PC-3 (cell line): ENCODE data around the gene GPC5. TPM values are rescaled to one million over a fixed set of nuclear protein-coding genes. Genes with fewer than 3 reads are reported as not detected.

ENCODE experiments used
- ATAC-seq: fragments of 200-7000 bp; cut with Tn5 transposase; 2 replicates; pipeline ENCODE4 v1.9.1; 2020; ENCODE audit warnings: mild to moderate bottlenecking, moderate library complexity
- BruUV-seq: library from RNA; stranded (reverse); fragments of 400-500 nt; replicated peaks from 2 replicates; lab custom pipeline; 2021; lab: Mats Ljungman, UMichigan
- CTCF ChIA-PET: fragments of 300-600 bp; sonication (Branson Sonifier 250); formaldehyde crosslinking; loops from one replicate; lab custom pipeline; 2022; ENCODE audit warnings: antibody characterized with exemption; lab: Charles Lee
- POLR2A ChIA-PET: fragments of 300-600 bp; sonication (Branson Sonifier 250); formaldehyde crosslinking; loops from one replicate; lab custom pipeline; 2022; ENCODE audit warnings: antibody characterized with exemption; ENCODE audit not compliant: unreplicated experiment; lab: Charles Lee
- DNase-seq: peaks from one replicate; pipeline ENCODE4 v3.0.0-alpha.2; 2015
- H2AFZ ChIP-seq: fragments of 300-600 bp; sonication (generic); 2 replicates; pipeline ENCODE4 v1.6.0; 2016; ENCODE audit warnings: antibody characterized with exemption, low read length
- H3F3A ChIP-seq: fragments of 300-600 bp; sonication (generic); one replicate; pipeline ENCODE4 v1.6.0; 2017; ENCODE audit warnings: antibody characterized with exemption, low read length, control low read depth, mild to moderate bottlenecking; ENCODE audit not compliant: unreplicated experiment
- H3K27ac ChIP-seq: fragments of 300-600 bp; sonication (generic); 2 replicates; pipeline ENCODE4 v1.5.1; 2016; ENCODE audit warnings: mild to moderate bottlenecking, low read length
- H3K27me3 ChIP-seq: fragments of 300-600 bp; sonication (generic); 2 replicates; pipeline ENCODE4 v1.6.1; 2016; ENCODE audit warnings: low read length, mixed read lengths
- H3K36me3 ChIP-seq: fragments of 300-600 bp; sonication (generic); 2 replicates; pipeline ENCODE4 v1.6.1; 2016; ENCODE audit warnings: low read depth, mixed run types, low read length, mixed read lengths
- H3K4me1 ChIP-seq: fragments of 300-600 bp; sonication (generic); 2 replicates; pipeline ENCODE4 v1.5.1; 2016; ENCODE audit warnings: low read length; ENCODE audit not compliant: insufficient read depth
- H3K4me2 ChIP-seq: fragments of 300-600 bp; sonication (generic); 2 replicates; pipeline ENCODE4 v1.6.0; 2016; ENCODE audit warnings: low read length
- H3K4me3 ChIP-seq: fragments of 300-600 bp; sonication (generic); 2 replicates; pipeline ENCODE4 v1.5.1; 2016; ENCODE audit warnings: mild to moderate bottlenecking, low read length, mixed read lengths
- H3K79me2 ChIP-seq: fragments of 300-600 bp; sonication (generic); 2 replicates; pipeline ENCODE4 v1.6.1; 2017; ENCODE audit warnings: low read length, mixed read lengths
- H3K9ac ChIP-seq: fragments of 300-600 bp; sonication (generic); 2 replicates; pipeline ENCODE4 v1.6.0; 2016; ENCODE audit warnings: mild to moderate bottlenecking, low read length
- H3K9me2 ChIP-seq: fragments of 300-600 bp; sonication (generic); replicated peaks from 2 replicates; pipeline ENCODE4 v1.6.1; 2016; ENCODE audit warnings: mixed run types, low read length, mixed read lengths
- H3K9me3 ChIP-seq: fragments of 300-600 bp; sonication (generic); 2 replicates; pipeline ENCODE4 v1.6.1; 2016; ENCODE audit warnings: low read length, mixed read lengths
- H4K20me1 ChIP-seq: fragments of 300-600 bp; sonication (generic); 2 replicates; pipeline ENCODE4 v1.6.1; 2016; ENCODE audit warnings: low read length, mixed read lengths
- CTCF ChIP-seq: fragments of 300-600 bp; sonication (generic); conservative IDR thresholded peaks from 2 replicates; pipeline ENCODE4 v1.5.1; 2017; ENCODE audit warnings: antibody characterized with exemption, low read depth, mild to moderate bottlenecking, low read length
- EZH2 ChIP-seq: fragments of 300-600 bp; sonication (generic); IDR thresholded peaks from one replicate; pipeline ENCODE4 v1.6.1; 2017; ENCODE audit warnings: antibody characterized with exemption, mild to moderate bottlenecking, low read length; ENCODE audit not compliant: unreplicated experiment
- EZH2phosphoT487 ChIP-seq: fragments of 300-600 bp; sonication (generic); IDR thresholded peaks from 2 replicates; pipeline ENCODE4 v1.6.1; 2018; ENCODE audit warnings: mild to moderate bottlenecking, antibody characterized with exemption, low read length, borderline replicate concordance
- intact Hi-C: fragments of 100-400 bp; cut with micrococcal nuclease; formaldehyde crosslinking; loops from 2 replicates; pipeline ENCODE4 v1.9.0; 2023
- total RNA-seq: library from RNA; depleted of rRNA; stranded (reverse); fragments of >200 nt; gene quantifications from 2 replicates; pipeline ENCODE4 v1.2.3, GENCODE V29; 2014

Gene GPC5
- total RNA-seq, 1 experiment from 2014 or later: not detected

- ChIA-PET POLR2A (no interaction called here), CTCF (no interaction called here)
- no peak for DNase-seq
- Histone ChIP-seq H4K20me1 (no peaks in the 10 kb centered on the region), H3K9me2 (no peaks in the 10 kb centered on the region), H2AFZ (no peak overlapping the region), H3K9me3 (no peaks in the 10 kb centered on the region), H3K27me3 (no peaks in the 10 kb centered on the region), H3K27ac (no peak overlapping the region), H3K36me3 (no peaks in the 10 kb centered on the region), H3K4me3 (no peak overlapping the region), H3F3A (no peaks in the 10 kb centered on the region), H3K79me2 (no peaks in the 10 kb centered on the region), H3K9ac (no peak overlapping the region), H3K4me1 (no peaks in the 10 kb centered on the region), H3K4me2 (no peak overlapping the region)
- no peak for ATAC-seq
- no peak for TF ChIP-seq CTCF
- TF ChIP-seq EZH2phosphoT487: no peak
- no peak for TF ChIP-seq EZH2
- intact Hi-C loops: no loop called here
- BruUV-seq: no TSS peak
These were observed 190.1 kb downstream of the GPC5 start for GRCh38 chr13:91588541-91588940.

GRCh38 chr13:91592056-91593014 is 193.9 kb downstream of the GPC5 start:
- no peak for TF ChIP-seq EZH2phosphoT487
- no peak for TF ChIP-seq EZH2
- TF ChIP-seq CTCF: no peak
- no peaks in the 10 kb centered on the region for H3K4me1 ChIP-seq
- no peaks in the 10 kb centered on the region for H4K20me1 ChIP-seq
- BruUV-seq: no TSS peak
- H3K9me3 ChIP-seq: no peaks in the 10 kb centered on the region
- intact Hi-C loops: no loop called here
- no peaks in the 10 kb centered on the region for H3K27me3 ChIP-seq
- H3K27ac ChIP-seq: no peak overlapping the region
- no peak overlapping the region for H2AFZ ChIP-seq
- no peak overlapping the region for H3K4me2 ChIP-seq
- ATAC-seq (no peak), DNase-seq (peak; percentile 1)
- no peaks in the 10 kb centered on the region for H3K36me3 ChIP-seq
- H3K9me2 ChIP-seq: no peaks in the 10 kb centered on the region
- CTCF ChIA-PET: no interaction called here
- H3K79me2 ChIP-seq: no peaks in the 10 kb centered on the region
- H3K9ac ChIP-seq: no peak overlapping the region
- POLR2A ChIA-PET: no interaction called here
- H3F3A ChIP-seq: no peaks in the 10 kb centered on the region
- no peak overlapping the region for H3K4me3 ChIP-seq

- Histone ChIP-seq H2AFZ (no peak overlapping the region), H3K4me1 (no peaks in the 10 kb centered on the region), H3K27me3 (no peaks in the 10 kb centered on the region), H3K9me3 (no peaks in the 10 kb centered on the region), H3K36me3 (no peaks in the 10 kb centered on the region), H3F3A (no peaks in the 10 kb centered on the region), H3K4me3 (no peak overlapping the region), H3K79me2 (no peaks in the 10 kb centered on the region), H3K4me2 (no peak overlapping the region), H3K9me2 (no peaks in the 10 kb centered on the region), H3K27ac (no peak overlapping the region), H4K20me1 (no peaks in the 10 kb centered on the region), H3K9ac (no peak overlapping the region)
- ChIA-PET POLR2A (no interaction called here), CTCF (no interaction called here)
- no TSS peak for BruUV-seq
- intact Hi-C loops: no loop called here
- ATAC-seq: no peak
- no peak for DNase-seq
- TF ChIP-seq EZH2 (no peak), EZH2phosphoT487 (no peak), CTCF (no peak)
These were observed 195.0 kb downstream of the GPC5 start for GRCh38 chr13:91593456-91593855.
